Measurements from ENCODE around the gene GALNTL6.

The GALNTL6 gene

DNA sequence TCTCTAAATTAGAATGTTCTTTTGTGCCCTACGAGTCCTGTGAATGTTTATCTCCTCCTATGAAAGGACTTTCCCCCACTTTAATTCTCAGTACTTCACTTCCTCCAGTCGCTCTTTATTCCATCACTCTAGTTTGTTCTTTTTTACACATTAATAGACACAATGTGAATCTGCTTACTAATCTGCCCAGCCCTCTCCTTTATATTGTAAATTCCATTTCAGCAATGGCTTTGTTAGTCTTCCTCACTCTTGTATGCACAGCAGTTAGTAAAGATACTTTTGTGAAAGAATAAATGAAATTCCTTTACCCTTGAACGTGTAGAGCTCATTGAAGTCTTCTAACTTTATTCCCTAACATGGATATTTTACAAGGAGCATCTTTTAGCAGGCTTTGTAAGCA, 255.3 kb downstream of the GALNTL6 start:
- H3K4me1 ChIP-seq = no peaks in the 10 kb centered on the region
- TF ChIP-seq, protein P1, sequence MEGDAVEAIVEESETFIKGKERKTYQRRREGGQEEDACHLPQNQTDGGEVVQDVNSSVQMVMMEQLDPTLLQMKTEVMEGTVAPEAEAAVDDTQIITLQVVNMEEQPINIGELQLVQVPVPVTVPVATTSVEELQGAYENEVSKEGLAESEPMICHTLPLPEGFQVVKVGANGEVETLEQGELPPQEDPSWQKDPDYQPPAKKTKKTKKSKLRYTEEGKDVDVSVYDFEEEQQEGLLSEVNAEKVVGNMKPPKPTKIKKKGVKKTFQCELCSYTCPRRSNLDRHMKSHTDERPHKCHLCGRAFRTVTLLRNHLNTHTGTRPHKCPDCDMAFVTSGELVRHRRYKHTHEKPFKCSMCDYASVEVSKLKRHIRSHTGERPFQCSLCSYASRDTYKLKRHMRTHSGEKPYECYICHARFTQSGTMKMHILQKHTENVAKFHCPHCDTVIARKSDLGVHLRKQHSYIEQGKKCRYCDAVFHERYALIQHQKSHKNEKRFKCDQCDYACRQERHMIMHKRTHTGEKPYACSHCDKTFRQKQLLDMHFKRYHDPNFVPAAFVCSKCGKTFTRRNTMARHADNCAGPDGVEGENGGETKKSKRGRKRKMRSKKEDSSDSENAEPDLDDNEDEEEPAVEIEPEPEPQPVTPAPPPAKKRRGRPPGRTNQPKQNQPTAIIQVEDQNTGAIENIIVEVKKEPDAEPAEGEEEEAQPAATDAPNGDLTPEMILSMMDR (IDR thresholded peaks at IDR 0.05; ENCODE audit: low read depth, low read length) = no peak
- H3K4me3 ChIP-seq (ENCODE audit: low read depth, low read length) = no peak overlapping the region
- H3K27me3 ChIP-seq = no peaks in the 10 kb centered on the region
- H3K9me3 ChIP-seq = no peaks in the 10 kb centered on the region
- H3K36me3 ChIP-seq = no peaks in the 10 kb centered on the region
- DNase-seq = no peak

DNA sequence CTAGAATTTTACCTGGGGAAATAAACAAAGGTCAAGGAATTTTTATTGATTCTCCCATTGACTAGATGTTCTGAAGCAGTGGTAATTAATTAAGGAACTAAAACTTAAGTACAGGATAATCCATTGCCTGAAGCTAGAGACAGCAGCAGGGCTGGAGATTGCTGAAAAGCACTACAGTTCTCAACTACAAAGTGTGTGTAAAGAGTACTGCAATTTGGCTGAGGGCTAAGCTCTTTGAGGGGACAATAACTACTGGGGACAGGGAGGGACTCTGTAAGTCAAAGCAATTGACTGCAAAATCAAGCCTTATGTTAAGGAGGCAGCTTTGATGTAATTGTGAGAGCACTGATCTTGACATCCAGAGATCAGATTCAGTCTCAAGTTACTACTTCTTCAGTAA, 260.4 kb downstream of the GALNTL6 start:
- H3K27me3 ChIP-seq = no peaks in the 10 kb centered on the region
- no peaks in the 10 kb centered on the region for H3K4me1 ChIP-seq
- TF ChIP-seq, protein P1 (IDR thresholded peaks at IDR 0.05; ENCODE audit: low read depth, low read length) = no peak
- H3K36me3 ChIP-seq = no peaks in the 10 kb centered on the region
- DNase-seq = no peak
- H3K9me3 ChIP-seq = no peaks in the 10 kb centered on the region
- no peak overlapping the region for H3K4me3 ChIP-seq (ENCODE audit: low read depth, low read length)

DNA sequence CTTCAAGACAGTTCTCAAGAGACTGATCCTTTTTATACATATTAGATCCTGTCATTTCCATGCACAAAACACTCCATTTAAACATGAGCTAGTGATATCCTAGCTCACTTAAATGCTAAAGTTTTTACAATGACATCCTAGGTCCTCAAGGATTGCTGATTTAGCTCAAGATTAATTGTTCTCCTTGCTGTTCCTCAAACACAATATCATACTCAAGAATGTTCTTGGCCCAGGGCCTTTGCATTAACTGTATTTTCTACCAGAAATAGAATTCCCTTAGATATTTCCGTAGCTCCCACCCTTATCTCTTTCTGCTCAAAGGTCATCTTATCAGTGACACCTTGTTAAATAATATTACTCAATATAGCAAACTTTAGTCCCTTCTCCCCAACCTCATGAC, 270.1 kb downstream of the GALNTL6 start:
- TF ChIP-seq, protein P1 (IDR thresholded peaks at IDR 0.05; ENCODE audit: low read depth, low read length) = no peak
- no peaks in the 10 kb centered on the region for H3K4me1 ChIP-seq
- H3K27me3 ChIP-seq = no peaks in the 10 kb centered on the region
- no peak overlapping the region for H3K4me3 ChIP-seq (ENCODE audit: low read depth, low read length)
- DNase-seq = no peak
- H3K36me3 ChIP-seq = no peaks in the 10 kb centered on the region
- H3K9me3 ChIP-seq = no peaks in the 10 kb centered on the region

DNA sequence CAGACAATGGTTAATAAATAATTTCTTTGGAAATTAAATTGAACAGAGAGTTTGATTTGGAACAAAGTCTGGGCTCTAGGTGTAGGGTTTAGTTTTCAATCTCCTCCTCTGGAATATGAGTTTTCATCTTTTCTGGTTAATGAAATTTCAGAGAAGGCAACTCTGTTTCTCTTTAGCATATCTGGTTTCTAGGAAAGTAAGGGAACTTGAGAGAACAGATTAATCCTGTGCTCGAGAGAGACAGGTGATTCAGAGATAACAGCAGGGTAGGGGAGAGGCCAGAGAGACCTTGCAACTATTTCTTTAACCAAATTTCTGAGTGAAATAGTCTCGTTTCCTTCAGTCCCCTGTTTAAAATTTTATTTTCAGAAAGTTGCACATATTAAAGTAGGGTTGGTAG, 275.4 kb downstream of the GALNTL6 start:
- Histone ChIP-seq H3K36me3 (no peaks in the 10 kb centered on the region), H3K4me3 (ENCODE audit: low read depth, low read length) (no peak overlapping the region), H3K27me3 (no peaks in the 10 kb centered on the region), H3K4me1 (no peaks in the 10 kb centered on the region), H3K9me3 (no peaks in the 10 kb centered on the region; the same call in 1 of the 2 replicates)
- no peak for DNase-seq
- TF ChIP-seq, protein P1 (IDR thresholded peaks at IDR 0.05; ENCODE audit: low read depth, low read length) = no peak

DNA sequence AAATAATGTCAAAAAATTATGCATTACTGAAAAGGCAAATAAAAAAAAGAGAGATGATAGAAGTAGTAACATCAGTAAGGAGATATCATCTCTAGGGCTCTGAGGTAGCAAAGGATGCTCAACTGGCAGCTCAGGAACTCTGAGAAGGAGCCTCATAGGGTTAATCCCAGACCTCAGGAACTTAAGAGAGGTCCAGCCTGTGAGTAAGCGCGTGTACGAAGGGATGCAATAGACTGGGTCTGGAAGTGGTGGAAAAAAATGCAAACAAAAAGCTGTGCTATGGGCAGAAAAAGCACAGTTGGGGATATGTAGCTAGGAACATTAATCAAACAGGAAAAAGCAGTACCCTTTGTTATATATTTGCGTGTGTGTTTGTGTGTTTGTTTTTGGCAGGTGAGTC, 282.0 kb downstream of the GALNTL6 start:
- TF ChIP-seq, protein P1 (IDR thresholded peaks at IDR 0.05; ENCODE audit: low read depth, low read length) = no peak
- H3K9me3 ChIP-seq = no peaks in the 10 kb centered on the region; the same call in 1 of the 2 replicates
- H3K27me3 ChIP-seq = no peaks in the 10 kb centered on the region
- DNase-seq = no peak
- no peaks in the 10 kb centered on the region for H3K36me3 ChIP-seq
- H3K4me3 ChIP-seq (ENCODE audit: low read depth, low read length) = no peak overlapping the region
- H3K4me1 ChIP-seq = no peaks in the 10 kb centered on the region

DNA sequence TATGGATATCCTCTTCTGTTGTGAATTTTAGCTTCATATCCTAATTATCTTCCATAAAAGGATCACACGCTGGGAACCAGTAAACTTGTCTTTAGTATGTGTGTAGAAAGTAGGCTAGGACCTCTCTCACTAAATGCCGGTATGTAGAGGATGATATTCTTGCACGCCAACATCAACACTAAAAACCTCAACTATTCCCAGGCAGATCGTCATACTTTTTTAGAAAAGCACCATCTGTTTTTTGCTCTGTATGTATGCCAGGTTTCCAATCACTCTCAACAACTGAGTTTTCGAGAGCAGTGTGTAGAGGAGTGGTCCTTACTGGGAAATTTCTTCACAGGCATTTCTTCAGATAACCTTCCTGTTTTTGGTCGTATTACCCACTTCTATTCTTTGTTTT, 283.6 kb downstream of the GALNTL6 start:
- DNase-seq = no peak
- Histone ChIP-seq H3K27me3 (no peaks in the 10 kb centered on the region), H3K4me3 (ENCODE audit: low read depth, low read length) (no peak overlapping the region), H3K36me3 (no peaks in the 10 kb centered on the region), H3K4me1 (no peaks in the 10 kb centered on the region), H3K9me3 (no peaks in the 10 kb centered on the region; the same call in 1 of the 2 replicates)
- TF ChIP-seq, protein P1 (IDR thresholded peaks at IDR 0.05; ENCODE audit: low read depth, low read length) = no peak

All from BE2C (cell line).